Activated CD4-positive, alpha-beta T cell treated with anti-CD3 and anti-CD28 coated beads, Interleukin-2, amount 50 U/mL, for 16 hours (primary cell): ENCODE measurements around the gene TSEN34.
"Not testable (repeated sequence)": the region's sequence is repeated elsewhere in the genome, so short reads cannot be mapped to it uniquely, and the experiment has no call there.

Experiments used
- DNase-seq: peaks from one replicate; pipeline ENCODE4 v3.0.0-alpha.2; 2020

TSEN34 gene

DNA sequence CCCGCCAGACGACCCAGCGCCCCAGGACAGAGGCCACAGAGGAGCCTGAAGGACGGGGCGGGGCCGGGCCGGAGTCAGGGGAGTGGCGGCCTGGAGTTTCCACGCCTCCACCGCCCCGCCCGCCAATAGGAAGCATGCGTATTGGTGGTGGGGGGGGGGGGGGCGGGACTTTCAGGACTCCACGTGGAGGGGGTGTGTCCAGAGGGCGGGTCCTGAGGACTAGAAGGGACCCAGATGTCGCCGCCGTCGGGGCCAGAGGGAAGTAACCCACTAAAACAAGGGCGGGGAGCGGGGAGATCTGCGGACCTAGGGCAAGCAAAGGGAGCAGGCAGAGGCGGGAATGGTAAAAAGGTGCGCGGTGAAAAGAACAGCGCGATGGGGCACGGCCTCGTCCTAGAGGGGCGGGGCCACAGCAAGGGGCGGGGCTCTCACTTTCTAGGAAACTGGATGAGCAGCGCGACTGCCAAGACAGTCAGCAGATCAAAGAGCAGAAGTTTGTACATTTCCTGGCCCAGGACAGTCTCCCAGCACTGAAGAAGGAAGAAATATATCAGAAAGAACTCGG lies 28.8 kb upstream of the TSEN34 start:
- DNase-seq: peak; percentile 80

DNA sequence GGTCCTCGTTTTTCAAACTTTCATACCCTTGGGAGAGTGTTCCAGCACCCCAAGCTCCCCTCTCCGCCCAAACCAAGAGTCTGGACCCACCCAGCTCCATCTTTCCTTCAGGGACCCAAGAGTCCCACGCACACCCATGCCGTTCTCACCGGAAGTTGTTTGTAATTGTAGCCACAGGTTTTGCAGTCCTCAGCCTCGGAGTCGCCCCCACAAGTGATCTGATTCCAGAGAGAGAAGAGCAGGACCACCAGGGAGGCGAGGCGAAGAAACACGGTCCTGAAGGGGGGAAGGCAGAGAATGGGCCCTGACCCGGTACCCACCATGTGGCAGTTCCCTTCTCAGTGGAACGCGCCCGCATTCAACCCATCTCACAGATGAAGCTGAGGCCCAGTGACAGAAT lies 28.2 kb upstream of the TSEN34 start:
- DNase-seq: no peak

DNA sequence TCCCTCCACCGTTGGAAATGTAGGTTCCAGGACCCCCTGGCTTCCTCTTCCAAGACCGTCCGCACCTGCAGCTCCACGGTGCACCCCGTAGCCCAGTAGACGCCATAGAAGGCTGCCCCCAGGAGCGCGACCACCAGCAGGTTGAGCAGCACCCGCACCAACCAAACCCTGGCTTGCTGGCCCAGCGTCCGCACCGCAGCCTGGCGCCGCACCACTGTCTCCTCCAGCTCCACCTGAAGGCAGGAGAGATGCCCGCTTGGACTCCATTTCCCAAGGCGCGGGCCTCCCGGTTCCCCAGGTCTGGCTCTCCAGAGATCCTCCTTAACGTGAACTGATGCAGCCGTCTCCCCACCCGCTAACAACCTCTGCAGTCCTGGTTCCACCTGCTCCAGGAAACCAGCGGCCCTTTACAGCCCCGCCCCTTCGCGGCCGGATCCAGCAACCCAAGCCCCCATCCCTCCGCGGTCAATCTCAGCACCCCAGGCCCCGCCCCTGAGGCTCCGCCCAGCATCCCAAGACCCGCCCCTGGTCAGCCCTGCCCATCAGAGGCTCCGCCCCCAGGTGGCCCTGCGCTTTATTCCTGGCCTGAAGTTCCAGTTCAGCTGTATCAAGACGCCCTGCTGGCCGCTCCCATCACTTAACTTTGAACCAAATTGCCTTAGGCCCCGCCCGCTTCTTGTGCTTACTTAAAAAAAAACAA lies 26.6 kb upstream of the TSEN34 start:
- peak; percentile 86 for DNase-seq

DNA sequence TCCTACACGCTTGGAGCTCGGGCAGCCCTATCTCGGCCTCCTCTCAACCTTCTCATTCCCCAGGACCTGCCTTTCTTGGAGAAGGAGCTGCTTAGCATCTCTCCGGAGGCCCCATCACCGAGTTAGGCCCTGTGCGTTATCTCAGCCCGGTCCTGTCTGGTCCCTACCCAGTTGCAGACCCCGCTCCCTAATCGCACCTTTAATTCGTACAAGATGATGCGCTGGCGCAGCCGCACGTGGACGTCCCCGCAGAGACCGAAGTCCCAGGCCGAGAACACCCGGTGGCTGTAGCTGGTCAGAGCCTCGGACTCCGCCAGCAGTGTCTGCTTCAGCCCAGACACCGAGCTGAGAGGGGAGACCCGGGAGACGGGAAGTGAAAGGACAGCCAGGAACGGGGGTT lies 25.9 kb upstream of the TSEN34 start:
- DNase-seq: no peak

DNA sequence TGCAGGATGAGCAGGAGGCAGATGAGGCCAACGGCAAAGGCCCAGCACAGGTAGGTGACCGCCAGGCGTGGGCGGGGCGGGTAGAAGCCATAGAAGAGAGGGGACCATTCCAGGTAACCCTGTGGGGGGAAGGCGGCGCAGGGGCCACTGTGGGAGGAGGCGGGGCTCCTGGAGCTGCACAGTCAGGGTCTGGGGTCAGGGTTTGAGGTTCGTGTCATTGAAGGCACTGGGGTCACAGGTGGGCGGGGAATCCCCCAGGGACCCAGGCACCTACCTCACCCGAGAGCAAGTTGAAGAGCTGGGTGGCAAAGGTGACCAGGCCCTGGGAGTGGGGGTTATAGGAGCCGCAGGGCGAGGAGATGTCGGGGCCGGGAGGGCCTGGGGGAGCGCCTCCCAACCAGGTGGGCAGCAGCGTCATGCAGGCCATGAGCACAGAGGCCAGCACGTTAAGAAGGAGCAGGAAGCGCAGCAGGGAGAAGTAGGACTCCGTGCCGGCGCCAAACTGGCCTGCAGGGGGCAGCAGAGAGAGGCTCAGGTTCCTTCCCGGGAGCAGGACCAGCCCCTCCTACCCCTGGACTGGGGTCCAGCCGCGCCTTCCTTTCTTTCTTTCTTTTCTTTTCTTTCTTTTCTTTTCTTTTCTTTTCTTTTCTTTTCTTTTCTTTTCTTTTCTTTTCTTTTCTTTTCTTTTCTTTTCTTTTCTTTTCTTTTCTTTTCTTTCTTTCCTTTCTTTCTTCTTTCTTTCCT lies 22.8 kb upstream of the TSEN34 start:
- DNase-seq: peak; percentile 90

DNA sequence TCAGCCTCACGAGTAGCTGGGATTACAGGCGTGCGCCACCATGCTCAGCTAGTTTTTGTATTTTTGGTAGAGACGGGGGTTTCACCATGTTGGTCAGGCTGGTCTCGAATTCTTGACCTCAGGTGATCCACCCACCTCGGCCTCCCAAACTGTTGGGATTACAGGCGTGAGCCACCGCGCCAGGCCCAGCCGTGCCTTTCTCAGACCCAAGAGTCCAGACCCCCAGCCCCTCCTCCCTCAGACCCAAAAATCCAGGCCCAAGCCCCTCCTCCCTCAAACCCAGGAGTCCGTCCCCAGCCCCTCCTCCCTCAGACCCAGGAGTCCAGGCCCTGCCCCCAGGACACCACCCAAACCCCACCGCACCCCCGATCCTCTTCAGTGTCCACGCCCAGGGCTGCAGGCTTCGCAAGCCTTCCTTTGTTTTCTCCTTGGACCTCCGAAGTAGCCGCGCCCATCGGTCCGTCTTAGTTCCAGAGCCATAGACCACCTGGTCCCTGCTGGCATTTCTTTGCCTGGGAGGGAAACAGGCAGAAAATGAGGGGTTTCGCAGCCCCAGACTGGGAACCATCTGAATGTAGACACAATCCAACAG lies 21.9 kb upstream of the TSEN34 start:
- DNase-seq: no peak

DNA sequence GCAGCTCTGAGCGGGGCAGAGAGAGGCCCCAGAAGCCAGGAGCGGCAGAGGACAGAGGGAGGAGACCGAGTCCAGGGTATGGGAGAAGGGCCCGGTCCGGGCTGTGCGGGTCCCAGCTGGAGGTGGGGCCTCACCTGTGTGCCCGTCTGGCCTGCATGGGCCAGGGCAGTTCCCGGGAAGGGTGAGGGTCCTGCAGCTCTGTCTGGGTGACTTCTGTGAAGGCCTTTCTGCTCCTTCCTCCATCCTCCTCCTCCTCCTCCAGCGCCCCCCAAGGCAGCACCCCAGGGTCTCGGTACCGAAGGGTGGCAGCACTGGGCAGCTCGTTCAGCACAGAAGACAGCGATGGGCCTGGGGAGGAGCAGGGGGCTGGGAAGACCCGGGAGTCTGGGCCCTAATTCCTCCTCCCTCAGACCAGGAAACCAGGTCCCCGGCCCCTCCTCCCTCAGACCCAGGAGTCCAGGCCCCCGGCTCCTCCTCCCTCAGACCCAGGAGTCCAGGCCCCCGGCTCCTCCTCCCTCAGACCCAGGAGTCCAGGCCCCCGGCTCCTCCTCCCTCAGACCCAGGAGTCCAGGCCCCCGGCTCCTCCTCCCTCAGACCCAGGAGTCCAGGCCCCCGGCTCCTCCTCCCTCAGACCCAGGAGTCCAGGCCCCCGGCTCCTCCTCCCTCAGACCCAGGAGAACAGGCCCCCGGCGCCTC lies 19.2 kb upstream of the TSEN34 start:
- not testable (repeated sequence) for DNase-seq

DNA sequence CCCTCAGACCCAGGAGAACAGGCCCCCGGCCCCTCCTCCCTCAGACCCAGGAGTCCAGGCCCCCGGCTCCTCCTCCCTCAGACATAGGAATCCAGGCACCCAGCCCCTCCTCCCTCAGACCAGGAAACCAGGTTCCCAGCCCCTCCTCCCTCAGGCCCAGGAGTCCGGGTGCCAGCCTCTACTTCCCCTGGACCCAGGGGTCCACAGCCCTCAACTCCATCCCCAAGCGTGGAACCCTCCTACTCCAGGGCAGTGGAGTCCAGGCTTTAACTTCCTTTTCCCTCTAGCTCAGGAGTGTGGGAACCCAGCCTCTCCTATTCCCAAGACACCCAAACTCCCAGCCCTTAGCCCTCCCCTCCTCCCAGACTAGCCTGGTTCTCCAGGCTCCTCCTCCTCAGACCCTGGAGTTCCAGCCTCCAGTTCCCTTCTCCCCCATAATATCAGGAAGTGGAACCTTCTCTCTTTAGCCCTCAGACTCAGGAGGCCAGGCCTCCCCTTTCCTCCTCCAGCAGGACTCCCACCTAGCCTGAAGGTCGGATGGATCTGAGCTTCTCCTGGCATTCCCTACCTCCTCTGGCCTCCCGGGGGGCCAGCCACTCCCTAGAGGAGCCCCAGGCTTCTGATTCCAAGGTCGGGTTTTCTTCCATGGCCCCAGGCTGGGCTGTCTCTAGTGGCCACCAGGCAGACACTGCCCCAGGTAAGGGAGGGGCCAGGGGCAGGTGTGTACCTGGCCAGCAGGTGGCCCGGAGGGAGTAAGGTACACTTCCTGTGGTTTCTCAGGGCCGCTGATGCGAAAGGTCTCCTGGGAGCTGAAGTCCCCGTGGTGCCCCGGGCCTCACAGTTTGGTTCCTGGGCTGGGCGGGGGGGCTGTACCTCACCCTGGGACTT lies 18.4 kb upstream of the TSEN34 start, which contains the start of gene TMC4:
TMC4 (minus strand) TSS at position 690 of the 888 bp plus-strand sequence; CDS start at position 647, 43 bp downstream.
- DNase-seq: no peak

DNA sequence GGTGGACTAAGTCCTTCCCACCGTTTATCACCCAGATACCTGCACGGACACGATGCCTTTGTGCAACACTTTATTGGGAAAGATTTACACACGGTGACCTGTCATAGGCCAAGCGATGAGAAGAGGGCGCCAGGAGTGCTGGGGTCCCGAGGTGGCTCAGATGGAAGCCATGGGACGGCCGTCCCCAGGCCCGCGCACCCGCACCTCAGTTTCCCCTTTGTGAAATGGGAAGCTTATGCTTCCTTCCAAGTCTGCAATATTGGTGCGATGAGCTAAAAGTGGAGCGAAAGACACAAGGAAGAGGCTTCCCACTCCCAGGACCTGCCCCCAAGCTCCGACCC lies 17.8 kb upstream of the TSEN34 start:
- no peak for DNase-seq

DNA sequence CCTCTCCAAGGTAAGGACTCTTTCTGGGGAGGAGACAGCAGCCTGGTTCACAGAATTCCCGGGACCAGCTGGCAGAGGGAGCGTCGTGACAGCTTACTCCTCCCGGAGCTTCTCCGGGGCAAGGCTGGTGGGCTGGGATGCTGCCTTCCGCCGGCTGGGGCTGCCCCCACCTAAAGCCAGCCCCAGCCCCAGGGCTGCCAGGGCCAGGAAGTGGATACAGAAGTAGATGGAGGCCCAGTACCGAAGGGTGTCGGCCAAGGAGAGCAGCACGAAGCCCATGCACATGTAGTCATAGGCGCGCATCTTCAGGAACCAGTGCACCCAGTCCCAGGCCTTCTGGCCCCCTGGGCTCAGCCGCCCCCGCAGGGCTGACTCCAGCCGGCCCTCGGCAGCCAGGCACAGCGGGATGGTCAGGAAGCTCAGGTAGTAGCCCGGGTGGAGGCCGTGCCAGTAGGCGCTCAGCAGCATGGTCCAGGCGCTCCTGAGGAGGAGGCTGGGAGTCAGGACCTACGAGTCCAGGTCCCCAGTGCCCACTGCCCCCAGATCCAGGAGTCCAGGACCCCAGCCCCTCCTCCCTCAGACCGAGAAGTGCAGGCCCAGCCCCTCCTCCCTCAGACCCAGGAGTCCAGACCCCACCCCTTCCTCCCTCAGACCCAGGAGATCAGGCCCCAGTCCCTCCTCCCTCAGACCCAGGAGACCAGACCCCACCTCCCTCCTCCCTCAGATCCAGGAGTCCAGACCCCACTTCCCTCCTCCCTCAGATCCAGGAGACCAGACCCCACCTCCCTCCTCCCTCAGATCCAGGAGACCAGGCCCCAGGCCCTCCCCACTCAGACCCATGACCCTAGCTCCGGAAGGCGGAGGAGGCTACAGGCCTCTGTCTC lies 16.9 kb upstream of the TSEN34 start:
- DNase-seq: no peak

DNA sequence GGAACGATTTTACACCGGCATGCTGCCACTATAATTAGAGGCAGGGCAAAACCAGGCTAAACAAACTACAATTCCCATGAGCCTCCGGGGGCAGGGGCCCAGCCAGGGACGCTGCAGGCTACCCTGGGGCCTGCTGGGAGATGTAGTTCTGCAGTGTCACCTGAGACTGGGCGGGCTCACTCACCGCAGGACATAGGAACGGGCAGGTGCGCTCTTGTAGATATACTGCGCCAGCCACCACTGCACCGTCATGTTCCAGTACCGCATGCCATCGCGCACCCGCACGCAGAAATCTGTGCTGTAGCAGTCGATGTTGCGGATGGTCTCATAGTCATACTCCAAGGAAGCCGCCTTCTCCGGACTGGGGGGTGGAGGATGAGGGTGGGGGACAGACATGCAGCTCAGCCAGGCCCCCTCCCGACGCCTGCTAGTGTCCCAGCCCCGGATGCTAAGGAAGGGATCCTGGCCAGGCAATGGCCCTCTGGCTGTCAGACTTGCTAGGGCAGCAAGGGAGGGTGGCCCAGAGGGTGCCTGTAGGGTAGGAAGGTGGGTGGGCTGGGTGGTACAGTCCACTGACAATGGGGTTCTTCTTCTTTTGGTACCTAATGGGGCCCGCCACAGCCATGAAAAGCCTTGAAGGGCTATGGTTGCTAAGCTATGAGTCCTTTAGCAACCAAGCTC lies 12.4 kb upstream of the TSEN34 start:
- DNase-seq: no peak

DNA sequence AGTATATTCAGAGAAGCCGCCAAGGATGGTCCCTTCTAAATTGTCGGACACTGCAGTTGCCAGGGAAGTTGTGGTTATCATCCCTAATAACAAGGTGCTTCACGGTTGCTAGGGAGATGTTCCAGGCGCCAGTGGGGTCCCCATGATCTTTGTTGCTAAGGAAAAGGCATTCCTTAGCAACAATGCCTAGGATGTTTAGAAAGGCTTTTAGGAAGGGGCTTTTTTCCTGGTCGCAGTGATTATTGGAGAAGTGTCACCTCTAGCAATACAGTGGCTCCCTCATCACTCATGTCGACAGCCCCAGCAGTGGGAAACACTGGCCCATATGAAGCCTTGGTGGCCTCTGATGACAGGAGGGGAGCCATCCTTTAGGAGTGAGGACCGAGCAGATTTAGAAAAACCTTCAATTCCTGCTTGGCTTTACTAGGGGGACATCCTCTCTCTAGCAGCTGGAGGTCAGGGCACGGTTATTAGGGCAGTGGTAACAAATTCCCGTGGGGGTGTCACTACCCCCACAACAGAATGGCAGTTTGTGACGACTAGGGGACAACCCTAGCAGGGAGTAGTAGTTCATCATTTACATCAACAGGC lies 11.8 kb upstream of the TSEN34 start:
- DNase-seq: no peak

DNA sequence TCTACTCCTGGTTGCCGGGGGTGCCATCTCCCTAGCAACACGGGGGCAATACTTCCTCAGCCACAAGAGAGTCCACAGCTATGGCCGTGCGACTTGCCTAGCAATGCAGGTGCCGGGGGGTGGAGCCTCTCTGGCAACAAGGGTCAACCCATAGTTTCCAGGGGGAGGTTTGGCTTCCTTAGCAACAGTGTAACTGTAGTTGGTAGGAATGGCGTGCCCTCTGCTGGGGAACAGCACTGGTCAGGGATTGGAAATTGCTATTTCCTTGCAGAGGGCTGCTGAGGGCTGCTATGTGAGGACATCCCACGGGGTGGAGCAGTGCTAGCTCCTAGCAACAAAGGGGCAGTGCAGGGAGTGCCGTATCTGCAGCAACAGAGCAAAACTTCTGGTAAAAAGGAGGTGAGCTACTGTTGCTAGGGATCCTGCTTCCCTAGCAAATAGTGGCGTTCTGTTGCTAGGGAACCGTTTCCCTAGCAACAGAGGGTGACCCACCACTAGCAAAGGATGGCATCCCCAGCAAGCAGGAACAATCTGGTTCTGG lies 11.1 kb upstream of the TSEN34 start:
- no peak for DNase-seq

DNA sequence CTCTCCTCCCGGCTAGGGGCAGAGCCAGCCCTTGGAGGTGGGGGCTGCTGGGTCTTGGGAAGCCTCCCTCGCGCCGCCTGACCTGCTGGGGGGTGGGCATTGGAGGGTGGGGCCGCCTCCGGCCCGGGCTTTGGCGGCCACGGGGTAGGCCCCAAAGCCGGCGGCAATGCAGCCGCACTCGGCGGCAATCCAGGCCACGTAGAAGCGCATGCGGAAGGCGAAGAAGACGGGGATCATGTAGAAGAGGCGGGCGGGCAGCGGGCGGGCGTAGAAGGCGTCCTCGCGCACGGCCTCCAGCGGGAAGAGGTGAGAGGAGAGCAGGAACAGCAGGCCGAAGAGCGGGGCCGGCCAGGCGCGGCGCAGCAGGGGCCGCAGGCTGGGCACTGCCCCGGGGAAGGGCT lies 10.4 kb upstream of the TSEN34 start:
- no peak for DNase-seq

DNA sequence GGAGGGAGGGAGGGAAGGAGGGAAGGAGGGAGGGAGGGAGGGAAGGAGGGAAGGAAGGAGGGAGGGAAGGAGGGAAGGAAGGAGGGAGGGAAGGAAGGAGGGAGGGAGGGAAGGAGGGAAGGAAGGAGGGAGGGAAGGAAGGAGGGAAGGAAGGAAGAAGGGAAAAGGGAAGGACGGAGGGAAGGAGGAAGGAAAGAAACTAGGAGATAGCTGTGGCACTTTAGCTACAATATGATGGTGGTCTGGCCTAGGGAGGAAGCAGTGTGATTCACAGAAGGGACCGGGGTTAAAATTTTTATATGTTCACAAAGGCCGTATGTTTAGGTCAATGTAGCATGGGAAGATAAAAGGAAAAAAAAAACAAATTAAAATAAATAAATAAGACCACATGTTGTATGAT lies 9.2 kb upstream of the TSEN34 start:
- not testable (repeated sequence) for DNase-seq

DNA sequence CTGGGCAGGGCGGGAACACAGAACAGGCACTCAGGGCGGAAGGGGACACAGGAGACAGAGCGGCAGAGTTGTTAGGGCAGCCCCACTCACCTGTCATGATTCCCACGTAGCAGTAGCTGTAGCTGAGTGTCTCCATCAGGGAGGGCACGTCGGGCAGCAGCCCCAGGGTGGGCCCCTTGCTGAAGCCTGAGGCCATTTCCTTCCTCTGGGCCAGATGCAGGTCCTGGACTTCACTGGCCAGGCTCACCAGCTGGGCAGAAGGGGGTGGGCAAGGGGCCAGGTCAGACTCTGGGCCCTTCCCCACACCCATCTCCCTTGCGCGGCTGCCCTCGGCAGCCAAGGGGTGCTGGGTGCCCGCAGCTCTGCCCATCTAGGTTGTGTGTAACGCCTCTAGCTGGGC lies 7.7 kb upstream of the TSEN34 start:
- no peak for DNase-seq

DNA sequence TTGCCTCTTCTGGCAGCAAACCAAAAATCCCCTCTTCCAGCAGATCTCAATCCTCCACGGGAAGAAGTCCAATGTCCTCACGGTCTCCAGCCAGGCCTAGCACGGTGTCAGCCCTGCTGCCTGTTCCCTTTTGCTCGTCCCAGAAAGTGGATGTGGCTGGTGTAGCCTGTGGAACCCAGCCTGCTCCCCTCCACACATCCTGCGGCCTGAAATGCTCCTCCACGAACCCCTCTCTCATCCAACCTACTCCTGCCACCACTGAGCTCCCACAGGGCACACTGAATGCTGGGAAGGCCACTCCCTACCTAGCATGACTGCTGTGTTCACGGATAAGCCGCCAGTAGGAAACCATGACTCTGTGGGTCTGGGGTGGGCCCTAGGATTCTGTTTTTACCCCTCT lies 4.8 kb upstream of the TSEN34 start:
- no peak for DNase-seq

DNA sequence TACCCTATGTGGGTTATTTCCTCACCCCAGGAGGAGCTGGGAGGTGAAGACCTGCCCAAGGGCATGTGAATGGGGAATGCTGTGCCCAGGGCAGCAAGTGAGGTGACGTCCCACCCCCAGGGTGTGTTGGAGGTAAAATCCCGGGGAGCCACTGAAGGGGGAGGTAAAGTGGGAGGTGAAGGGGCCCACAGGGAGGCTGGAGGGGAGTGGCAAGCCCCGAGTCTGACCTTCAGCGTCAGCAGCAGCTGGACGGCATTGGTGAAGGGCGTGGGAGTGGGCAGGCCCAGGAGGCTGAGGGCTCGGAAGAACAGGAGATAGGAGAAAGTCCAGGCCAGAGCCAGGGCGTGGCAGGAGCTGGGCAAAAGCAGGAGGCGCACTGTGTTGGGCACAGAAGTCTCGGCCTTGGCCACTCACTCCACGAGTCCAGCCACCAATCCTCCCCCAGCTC lies 4.2 kb upstream of the TSEN34 start:
- no peak for DNase-seq

DNA sequence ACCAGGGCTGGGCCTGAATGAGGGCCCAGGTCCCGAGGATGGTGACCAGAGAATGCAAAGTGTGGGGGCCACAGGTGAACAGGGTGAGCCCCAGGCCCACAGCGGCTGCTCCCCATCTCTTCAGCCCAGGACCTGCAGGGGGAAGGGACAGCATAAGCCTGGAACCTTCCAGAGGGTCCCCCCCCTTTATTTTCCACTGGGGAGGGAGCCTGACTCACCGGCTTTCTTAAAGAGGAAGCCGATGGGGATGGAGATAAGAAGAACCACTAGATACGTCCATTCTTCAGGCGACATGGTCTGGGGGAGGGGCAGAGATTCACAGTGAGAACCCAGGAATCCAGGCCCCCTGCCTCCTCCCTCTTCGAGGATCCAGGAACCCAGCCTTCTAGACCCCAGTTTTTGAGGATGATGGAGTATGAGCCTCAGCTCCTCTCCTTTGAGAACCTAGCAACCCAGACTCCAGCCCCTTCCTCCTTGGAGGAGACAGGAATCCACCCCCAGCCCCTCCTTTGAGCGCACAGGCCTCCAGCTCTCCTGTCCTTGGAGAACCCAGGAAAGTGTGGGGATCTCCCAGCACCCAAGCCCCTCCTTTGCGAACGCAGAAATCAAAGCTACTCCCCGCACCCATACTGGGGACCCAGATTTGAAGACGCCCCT lies 2.8 kb upstream of the TSEN34 start:
- DNase-seq: peak; percentile 74
